Prostate gland (tissue), 2 donors: Measurements from ENCODE around the gene DACH1.

Experiments used
- CTCF ChIP-seq, 4 experiments: fragments of 200-600 bp in 2 of 4; fragments of 450-650 bp in 2 of 4; sonication (generic) in 2 of 4; IDR thresholded peaks; 1 replicate in 3 of 4; 2 replicates in 1 of 4; pipeline ENCODE4 v1.5.1; 2016 to 2019; ENCODE audit warnings: antibody characterized with exemption in 4 of 4, mild to moderate bottlenecking in 2 of 4, moderate library complexity in 2 of 4
- POLR2A ChIP-seq: fragments of 450-650 bp; IDR thresholded peaks from one replicate; pipeline ENCODE4 v1.6.1; 2016; ENCODE audit warnings: antibody characterized with exemption, mild to moderate bottlenecking
- POLR2AphosphoS5 ChIP-seq: sonication (generic); formaldehyde crosslinking; IDR thresholded peaks from one replicate; pipeline ENCODE4 v1.6.1; 2017; ENCODE audit warnings: antibody characterized with exemption

GRCh38 chr13:71768881-71769280, 98.1 kb downstream of the DACH1 start:
- TF ChIP-seq CTCF (IDR thresholded peaks at IDR 0.05) (no peak), POLR2AphosphoS5 (no peak), POLR2A (no peak)
